Measurements from ENCODE around the gene MT1B. TPM values are rescaled to one million over a fixed set of nuclear protein-coding genes. Genes with fewer than 3 reads are reported as not detected.

Gene MT1B
- total RNA-seq, 1 experiment from 2014 or later = not detected

DNA sequence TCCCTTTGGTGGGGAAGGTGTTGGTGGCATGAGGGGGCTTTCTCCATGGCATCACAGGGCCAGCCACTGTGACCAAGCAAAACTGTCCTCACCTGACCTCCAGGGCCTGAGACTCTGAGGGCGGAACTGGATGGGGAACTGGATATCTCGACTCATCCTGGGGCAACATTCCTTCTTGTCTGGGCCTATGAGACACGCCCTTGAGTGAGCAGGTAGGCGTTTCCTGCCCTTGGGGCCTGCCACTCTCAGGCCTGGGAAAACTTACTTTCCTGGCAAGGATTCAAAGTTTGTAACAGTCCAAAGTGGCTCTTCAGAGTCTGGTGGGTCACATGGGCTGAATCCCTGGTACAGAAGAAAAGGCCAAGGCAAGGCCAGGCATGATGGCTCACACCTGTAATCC lies 40.2 kb downstream of the MT1B start:
- Mint-ChIP-seq H3K27me3 (ENCODE audit: low read depth) (peaks cover 4% of the 10 kb centered on the region), H3K27ac (peak overlapping the region in 1 of 3 experiments; percentile 49; a peak in 1 of 7 replicates), H3K36me3 (ENCODE audit: insufficient read depth in 1 of 3, low read depth in 3 of 3) (no peaks in the 10 kb centered on the region; a peak in 2 of 7 replicates), H3K4me1 (peaks cover 3 to 11% of the 10 kb centered on the region in 2 experiments), H3K9me3 (peaks cover 2% of the 10 kb centered on the region in 2 experiments; a peak in 3 of 5 replicates), H3K4me3 (no peak overlapping the region)
- no peak overlapping the region for H3K9ac ChIP-seq (ENCODE audit: extremely low read depth, insufficient read length, low read length)
- no peak overlapping the region for H2AK5ac ChIP-seq (ENCODE audit: insufficient read length, low read length)
- no peak overlapping the region for H3K56ac ChIP-seq (ENCODE audit: insufficient read length, low read depth, low read length)
- H3K27ac ChIP-seq (ENCODE audit: insufficient read length, low read depth, low read length) = no peak overlapping the region
- H3K23me2 ChIP-seq (ENCODE audit: insufficient read length, low read depth, low read length, poor library complexity, severe bottlenecking) = no peaks in the 10 kb centered on the region
- no CpG with 5 or more reads among the region's 4 CpGs for WGBS (ENCODE audit: extremely low coverage, insufficient read length, low lambda C conversion rate)
- peak; percentile 66 for DNase-seq
- H3K14ac ChIP-seq (ENCODE audit: insufficient read depth, low read length) = no peak overlapping the region
- no peak overlapping the region for H3K18ac ChIP-seq (ENCODE audit: insufficient read length, low read depth, low read length)
- no peak overlapping the region for H3K23ac ChIP-seq (ENCODE audit: insufficient read length, low read depth, low read length)
- no peak overlapping the region for H3T11ph ChIP-seq (ENCODE audit: low read length)
- H4K91ac ChIP-seq (ENCODE audit: insufficient read length, low read depth, low read length) = no peak overlapping the region
- no peak overlapping the region for H3K4ac ChIP-seq (ENCODE audit: low read depth, low read length)
- H2BK12ac ChIP-seq (ENCODE audit: insufficient read length, low read depth, low read length) = no peak overlapping the region
- H4K5ac ChIP-seq (ENCODE audit: insufficient read length, low read depth, low read length) = no peak overlapping the region
- no peak overlapping the region for H2BK15ac ChIP-seq (ENCODE audit: low read depth, low read length)
- H3K79me1 ChIP-seq (ENCODE audit: insufficient read depth, low read depth, low read length, poor library complexity, severe bottlenecking) = no peaks in the 10 kb centered on the region
- H3K27me3 ChIP-seq (ENCODE audit: insufficient read depth, low read length) = no peaks in the 10 kb centered on the region
- H2BK5ac ChIP-seq (ENCODE audit: insufficient read length, low read length) = no peak overlapping the region
- no peak overlapping the region for H2BK20ac ChIP-seq (ENCODE audit: low read depth, low read length, poor library complexity, severe bottlenecking)
- no peak overlapping the region for H3K4me2 ChIP-seq (ENCODE audit: insufficient read depth, insufficient read length, low read length)
- no peaks in the 10 kb centered on the region for H4K20me1 ChIP-seq (ENCODE audit: control insufficient read depth, insufficient read depth, insufficient read length)
- no peak overlapping the region for H2BK120ac ChIP-seq (ENCODE audit: low read depth, low read length, poor library complexity, severe bottlenecking)
- no peak overlapping the region for H2AFZ ChIP-seq (ENCODE audit: low read length)
- H3K79me2 ChIP-seq (ENCODE audit: insufficient read depth, low read length) = no peaks in the 10 kb centered on the region
- no peaks in the 10 kb centered on the region for H3K9me3 ChIP-seq (ENCODE audit: control insufficient read depth, low read depth, low read length)
- no peaks in the 10 kb centered on the region for H3K4me1 ChIP-seq (ENCODE audit: insufficient read depth, low read length)
- no peak overlapping the region for H4K8ac ChIP-seq (replicated peaks; ENCODE audit: insufficient read length, low read depth, low read length)
- TF ChIP-seq, protein P1, sequence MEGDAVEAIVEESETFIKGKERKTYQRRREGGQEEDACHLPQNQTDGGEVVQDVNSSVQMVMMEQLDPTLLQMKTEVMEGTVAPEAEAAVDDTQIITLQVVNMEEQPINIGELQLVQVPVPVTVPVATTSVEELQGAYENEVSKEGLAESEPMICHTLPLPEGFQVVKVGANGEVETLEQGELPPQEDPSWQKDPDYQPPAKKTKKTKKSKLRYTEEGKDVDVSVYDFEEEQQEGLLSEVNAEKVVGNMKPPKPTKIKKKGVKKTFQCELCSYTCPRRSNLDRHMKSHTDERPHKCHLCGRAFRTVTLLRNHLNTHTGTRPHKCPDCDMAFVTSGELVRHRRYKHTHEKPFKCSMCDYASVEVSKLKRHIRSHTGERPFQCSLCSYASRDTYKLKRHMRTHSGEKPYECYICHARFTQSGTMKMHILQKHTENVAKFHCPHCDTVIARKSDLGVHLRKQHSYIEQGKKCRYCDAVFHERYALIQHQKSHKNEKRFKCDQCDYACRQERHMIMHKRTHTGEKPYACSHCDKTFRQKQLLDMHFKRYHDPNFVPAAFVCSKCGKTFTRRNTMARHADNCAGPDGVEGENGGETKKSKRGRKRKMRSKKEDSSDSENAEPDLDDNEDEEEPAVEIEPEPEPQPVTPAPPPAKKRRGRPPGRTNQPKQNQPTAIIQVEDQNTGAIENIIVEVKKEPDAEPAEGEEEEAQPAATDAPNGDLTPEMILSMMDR (conservative IDR thresholded peaks at IDR 0.05) = no peak

Data from H9 (cell line).